Measurements from ENCODE around the gene OR10K2.
"Not testable (repeated sequence)": the region's sequence is repeated elsewhere in the genome, so short reads cannot be mapped to it uniquely, and the experiment has no call there.

Gene OR10K2

GRCh38 chr1:158374101-158374500 is 51.9 kb downstream of the OR10K2 start:
- not testable (repeated sequence) for DNase-seq (ENCODE audit: extremely low read depth in 1 of 2, low read depth in 1 of 2)

GRCh38 chr1:158371188-158371953 is 54.7 kb downstream of the OR10K2 start:
- DNase-seq (ENCODE audit: extremely low read depth in 1 of 2, low read depth in 1 of 2) = no peak

Data from activated CD8-positive, alpha-beta memory T cell treated with anti-CD3 and anti-CD28 coated beads for 1 hour (primary cell).